B cell (primary cell): ENCODE data around the gene CREB3L1. TPM values are rescaled to one million over a fixed set of nuclear protein-coding genes. Genes with fewer than 3 reads are reported as not detected.
A peak's percentile ranks its signal among the peaks of the same experiment; 100 is the strongest.

Experiments
- ATAC-seq: fragments of 200-7000 bp; cut with Tn5 transposase; one replicate; pipeline ENCODE4 v1.10.0; 2021; ENCODE audit warnings: low read depth, mild to moderate bottlenecking, moderate number of reproducible peaks, moderate library complexity
- CTCF ChIA-PET: fragments of 350-600 bp; sonication (Branson Sonifier 250); formaldehyde crosslinking; loops from one replicate; lab custom pipeline; 2021; ENCODE audit warnings: antibody characterized with exemption, inconsistent platforms; lab: Charles Lee
- POLR2A ChIA-PET: fragments of 350-600 bp; sonication (Branson Sonifier 250); formaldehyde crosslinking; loops from one replicate; lab custom pipeline; 2021; ENCODE audit warnings: antibody characterized with exemption; lab: Charles Lee
- DNase-seq: peaks from one replicate; pipeline ENCODE4 v3.0.0; 2013
- H2AFZ ChIP-seq: 2 replicates; pipeline ENCODE4 v1.6.1; 2012; ENCODE audit warnings: mild to moderate bottlenecking, low read depth, low read length; ENCODE audit not compliant: insufficient read depth, poor library complexity, severe bottlenecking
- H3K27ac ChIP-seq, 2 donors: 1 replicate in 1 of 2; 2 replicates in 1 of 2; pipeline ENCODE4 v1.5.1; 2012 to 2013; ENCODE audit warnings: low read length in 2 of 2, mild to moderate bottlenecking in 2 of 2, moderate library complexity in 1 of 2
- H3K27me3 ChIP-seq, 4 experiments: fragments of 200-600 bp in 1 of 4; sonication (generic) in 1 of 4; replicated peaks in 1 of 4; 1 replicate in 2 of 4; 2 replicates in 2 of 4; pipeline versions ENCODE4 v1.6.1 to v1.7.0; 2013 to 2016; ENCODE audit warnings: low read length in 3 of 4, mild to moderate bottlenecking in 2 of 4, mixed read lengths in 1 of 4, moderate library complexity in 1 of 4; ENCODE audit not compliant: insufficient read depth in 4 of 4, control insufficient read depth in 3 of 4; ENCODE audit errors: control extremely low read depth in 1 of 4
- H3K36me3 ChIP-seq, 2 experiments: replicated peaks in 1 of 2; 1 replicate in 1 of 2; 2 replicates in 1 of 2; pipeline versions ENCODE4 v1.6.1 to v1.7.1; 2013; ENCODE audit warnings: low read length in 1 of 2; ENCODE audit not compliant: insufficient read depth in 2 of 2, control insufficient read depth in 1 of 2; ENCODE audit errors: control extremely low read depth in 1 of 2, extremely low read depth in 1 of 2
- H3K4me1 ChIP-seq, 2 donors: fragments of 200-600 bp in 1 of 2; sonication (generic) in 1 of 2; 1 replicate in 1 of 2; 2 replicates in 1 of 2; pipeline versions ENCODE4 v1.5.1 to v1.6.1; 2013 to 2017; ENCODE audit warnings: low read length in 2 of 2; ENCODE audit not compliant: control insufficient read depth in 2 of 2, insufficient read depth in 2 of 2
- H3K4me2 ChIP-seq: replicated peaks from 2 replicates; pipeline ENCODE3; 2012; ENCODE audit warnings: mild to moderate bottlenecking, low read depth, low read length; ENCODE audit not compliant: poor library complexity, severe bottlenecking
- H3K4me3 ChIP-seq, 5 experiments: fragments of 200-600 bp in 1 of 5; sonication (generic) in 1 of 5; 1 replicate in 3 of 5; 2 replicates in 2 of 5; pipeline versions ENCODE4 v1.5.1 to v1.7.0; 2011 to 2016; ENCODE audit warnings: low read length in 4 of 5, mild to moderate bottlenecking in 4 of 5, low read depth in 2 of 5, control low read depth in 1 of 5, moderate library complexity in 1 of 5; ENCODE audit not compliant: insufficient read depth in 1 of 5; ENCODE audit errors: control extremely low read depth in 1 of 5, extremely low read depth in 1 of 5
- H3K79me2 ChIP-seq: fragments of 200-600 bp; sonication (generic); one replicate; pipeline ENCODE4 v1.6.0; 2016; ENCODE audit warnings: low read length; ENCODE audit not compliant: control insufficient read depth, insufficient read depth
- H3K9ac ChIP-seq: fragments of 200-600 bp; sonication (generic); 2 replicates; pipeline ENCODE4 v1.6.1; 2017; ENCODE audit warnings: mild to moderate bottlenecking, low read length, moderate library complexity
- H3K9me3 ChIP-seq, 3 donors: one replicate each; pipeline versions ENCODE4 v1.6.1 to v1.7.1; 2013; ENCODE audit warnings: low read length in 2 of 3; ENCODE audit not compliant: control insufficient read depth in 2 of 3, insufficient read depth in 1 of 3; ENCODE audit errors: control extremely low read depth in 1 of 3
- H4K20me1 ChIP-seq: 2 replicates; pipeline ENCODE4 v1.6.0; 2012; ENCODE audit warnings: mild to moderate bottlenecking, low read length; ENCODE audit not compliant: insufficient read depth, control insufficient read depth, poor library complexity, severe bottlenecking
- H3K27ac Mint-ChIP-seq: one replicate; pipeline ENCODE4 v1.8.0; 2021; ENCODE audit warnings: mixed read lengths
- H3K27me3 Mint-ChIP-seq: one replicate; pipeline ENCODE4 v1.8.0; 2021; ENCODE audit warnings: mixed read lengths
- H3K4me1 Mint-ChIP-seq: one replicate; pipeline ENCODE4 v1.8.0; 2021; ENCODE audit warnings: mixed read lengths
- H3K4me3 Mint-ChIP-seq: one replicate; pipeline ENCODE4 v1.8.0; 2021; ENCODE audit warnings: mixed read lengths
- H3K9me3 Mint-ChIP-seq: one replicate; pipeline ENCODE4 v1.8.0; 2022; ENCODE audit warnings: mixed read lengths; ENCODE audit not compliant: insufficient read depth
- EZH2 ChIP-seq: IDR thresholded peaks from 2 replicates; pipeline ENCODE4 v1.6.1; 2012; ENCODE audit warnings: borderline replicate concordance, low read depth, mild to moderate bottlenecking, moderate library complexity, low read length; ENCODE audit not compliant: insufficient read depth, poor library complexity, severe bottlenecking
- WGBS: methylation state at CpG from one replicate; pipeline ENCODE4 v1.1.5; 2013; ENCODE audit warnings: missing lambda C conversion rate; ENCODE audit not compliant: insufficient coverage; 5-methylcytosine and 5-hydroxymethylcytosine counted together
- intact Hi-C: fragments of 100-400 bp; cut with micrococcal nuclease; formaldehyde crosslinking; loops from one replicate; pipeline ENCODE4 v1.10.0; 2022
- polyA plus RNA-seq: library from polyadenylated mRNA; depleted of rRNA; stranded (reverse); fragments of >200 nt; gene quantifications from 2 replicates; pipeline ENCODE4 v1.2.3, GENCODE V29; 2012
- total RNA-seq, 2 donors: library from RNA; stranded (reverse); fragments of 120-200 nt in 1 of 2; gene quantifications; 1 replicate in 1 of 2; 2 replicates in 1 of 2; pipeline versions ENCODE4 v1.2.3 to v1.2.4, GENCODE V29; 2013 to 2022
- TF ChIP-seq, protein P1 (sequence below): fragments of 200-600 bp; IDR thresholded peaks from one replicate; pipeline ENCODE4 v1.8.0; 2022; ENCODE audit warnings: antibody characterized with exemption, mild to moderate bottlenecking

Gene CREB3L1
- total and polyA plus RNA-seq, 2 donors (not counting 1 experiment from before 2014, with no cell fraction given) = not detected

DNA sequence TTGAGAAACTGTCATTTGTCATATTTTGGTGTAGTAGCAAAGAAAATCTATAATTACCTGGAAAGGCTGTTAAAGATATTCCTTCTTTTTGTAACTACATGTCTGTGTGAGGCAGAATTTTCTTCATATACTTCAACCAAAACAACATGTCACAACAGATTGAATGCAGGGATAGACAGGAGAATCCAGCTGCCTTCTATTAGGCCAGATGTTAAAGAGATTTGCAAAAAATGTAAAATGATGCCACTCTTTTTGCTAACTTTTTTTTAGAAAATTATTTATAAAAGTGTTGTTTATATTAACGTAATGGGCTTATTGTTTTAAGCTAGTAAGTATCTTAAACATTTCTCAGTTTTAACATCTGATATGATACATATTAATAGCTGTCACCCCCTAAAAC, 82.5 kb downstream of the CREB3L1 start:
- H2AFZ ChIP-seq = no peak overlapping the region
- ATAC-seq (no peak), DNase-seq (no peak)
- H3K9me3 Mint-ChIP-seq = no peaks in the 10 kb centered on the region
- peaks cover 19 to 26% of the 10 kb centered on the region in 2 donors for H3K4me1 ChIP-seq
- H3K4me2 ChIP-seq = no peak overlapping the region
- no peaks in the 10 kb centered on the region for H3K27me3 ChIP-seq
- H3K36me3 ChIP-seq = no peaks in the 10 kb centered on the region
- H3K27me3 Mint-ChIP-seq = no peaks in the 10 kb centered on the region
- H3K27ac Mint-ChIP-seq = no peak overlapping the region
- ChIA-PET CTCF (interaction anchor here (0.8 to 1.5 kb wide), 4 partner anchors 9 to 19 kb away, joined by 3 to 8 read pairs (median 6); partner anchors contain the start of gene DGKZ), POLR2A (no interaction called here)
- peaks cover 23% of the 10 kb centered on the region for H3K4me1 Mint-ChIP-seq
- H3K9ac ChIP-seq = no peak overlapping the region
- intact Hi-C loops = no loop called here
- no peak overlapping the region for H3K4me3 Mint-ChIP-seq
- no peaks in the 10 kb centered on the region for H3K9me3 ChIP-seq
- no peak overlapping the region for H3K27ac ChIP-seq
- no peak overlapping the region for H3K4me3 ChIP-seq
- peaks cover 66% of the 10 kb centered on the region for H4K20me1 ChIP-seq
- no CpG with 5 or more reads among the region's 1 CpG for WGBS
- peaks cover 61% of the 10 kb centered on the region for H3K79me2 ChIP-seq
- TF ChIP-seq, protein P1, sequence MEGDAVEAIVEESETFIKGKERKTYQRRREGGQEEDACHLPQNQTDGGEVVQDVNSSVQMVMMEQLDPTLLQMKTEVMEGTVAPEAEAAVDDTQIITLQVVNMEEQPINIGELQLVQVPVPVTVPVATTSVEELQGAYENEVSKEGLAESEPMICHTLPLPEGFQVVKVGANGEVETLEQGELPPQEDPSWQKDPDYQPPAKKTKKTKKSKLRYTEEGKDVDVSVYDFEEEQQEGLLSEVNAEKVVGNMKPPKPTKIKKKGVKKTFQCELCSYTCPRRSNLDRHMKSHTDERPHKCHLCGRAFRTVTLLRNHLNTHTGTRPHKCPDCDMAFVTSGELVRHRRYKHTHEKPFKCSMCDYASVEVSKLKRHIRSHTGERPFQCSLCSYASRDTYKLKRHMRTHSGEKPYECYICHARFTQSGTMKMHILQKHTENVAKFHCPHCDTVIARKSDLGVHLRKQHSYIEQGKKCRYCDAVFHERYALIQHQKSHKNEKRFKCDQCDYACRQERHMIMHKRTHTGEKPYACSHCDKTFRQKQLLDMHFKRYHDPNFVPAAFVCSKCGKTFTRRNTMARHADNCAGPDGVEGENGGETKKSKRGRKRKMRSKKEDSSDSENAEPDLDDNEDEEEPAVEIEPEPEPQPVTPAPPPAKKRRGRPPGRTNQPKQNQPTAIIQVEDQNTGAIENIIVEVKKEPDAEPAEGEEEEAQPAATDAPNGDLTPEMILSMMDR = no peak
- TF ChIP-seq EZH2 = no peak

DNA sequence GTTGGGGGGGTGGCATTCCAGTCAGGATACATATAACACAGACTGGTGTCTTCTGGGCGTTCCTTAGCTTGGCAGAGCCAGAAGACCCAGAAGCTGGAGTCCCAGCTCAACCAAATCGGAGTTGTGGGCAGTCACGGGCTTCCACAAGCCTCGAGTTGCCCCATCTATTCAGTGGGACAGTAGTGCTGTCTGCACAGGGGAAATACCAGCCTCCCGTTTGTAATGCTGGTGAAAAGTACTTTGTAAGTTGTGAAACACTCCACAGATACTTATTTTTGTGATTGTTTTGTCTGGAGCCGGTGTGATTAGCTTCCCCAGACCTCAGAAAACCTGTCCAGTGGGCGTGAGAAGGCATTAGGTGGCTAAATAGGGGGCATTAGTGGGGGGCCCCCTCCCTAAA, 83.4 kb downstream of the CREB3L1 start:
- peaks cover 23% of the 10 kb centered on the region for H3K4me1 Mint-ChIP-seq
- DNase-seq (no peak), ATAC-seq (no peak)
- H3K9me3 Mint-ChIP-seq = no peaks in the 10 kb centered on the region
- intact Hi-C loops = no loop called here
- 49% methylated on average over 4 of the region's 7 CpGs for WGBS
- peak overlapping the region; percentile 46 for H3K27ac Mint-ChIP-seq
- Histone ChIP-seq H3K79me2 (peaks cover 64% of the 10 kb centered on the region), H3K27ac (peak overlapping the region in 1 of 2 donors; percentile 61), H3K36me3 (no peaks in the 10 kb centered on the region), H3K9me3 (no peaks in the 10 kb centered on the region), H2AFZ (peak overlapping the region; percentile 75), H4K20me1 (peaks cover 69% of the 10 kb centered on the region), H3K4me2 (peak overlapping the region; percentile 90), H3K4me1 (peaks cover 19 to 26% of the 10 kb centered on the region in 2 donors), H3K9ac (peak overlapping the region; percentile 62), H3K4me3 (peak overlapping the region in 4 of 5 experiments; percentile 9 to 58 (median 42)), H3K27me3 (no peaks in the 10 kb centered on the region)
- TF ChIP-seq, protein P1 = no peak
- no peak for TF ChIP-seq EZH2
- ChIA-PET POLR2A (no interaction called here), CTCF (interaction anchor here (0.7 to 1.5 kb wide), 4 partner anchors 8 to 28 kb away, joined by 3 to 8 read pairs (median 6); partner anchors contain the start of gene DGKZ)
- H3K27me3 Mint-ChIP-seq = no peaks in the 10 kb centered on the region
- H3K4me3 Mint-ChIP-seq = peak overlapping the region; percentile 84
